Left cardiac atrium (tissue), 4 donors: ENCODE data around the gene COPS2. TPM values are rescaled to one million over a fixed set of nuclear protein-coding genes. Genes with fewer than 3 reads are reported as not detected.
"Not testable (repeated sequence)": the region's sequence is repeated elsewhere in the genome, so short reads cannot be mapped to it uniquely, and the experiment has no call there.

Experiments
- ATAC-seq, 2 donors: fragments of 200-7000 bp; cut with Tn5 transposase; one replicate each; pipeline ENCODE4 v1.9.1; 2020; ENCODE audit warnings: mild to moderate bottlenecking in 2 of 2, moderate library complexity in 2 of 2
- DNase-seq: peaks from one replicate; pipeline ENCODE4 v3.0.0-alpha.2; 2020
- intact Hi-C, 2 donors: fragments of 100-400 bp; cut with DNase I; formaldehyde crosslinking; loops; one replicate each; pipeline versions ENCODE4 v1.14.1 to v1.15.1; 2022 to 2023
- microRNA-seq, 2 donors: library from miRNA; unstranded; fragments of <30 nt; microRNA quantifications; one replicate each; pipeline ENCODE4 v1.2.0, GENCODE V29; 2020
- total RNA-seq, 2 donors: library from RNA; stranded (reverse); fragmentation: NEBNext Ultra II Directional; extraction: Animal tissue kit (Norgen Biotek cat#: 25700); gene quantifications; one replicate each; pipeline ENCODE4 v1.2.1, GENCODE V29; 2021
- donor health status: DM: no; HTN: yes; CAD: no.
- donor health status: DM: no; HTN: yes; CAD: no; lungs with severe emphysema.
- donor health status: DM: yes; HTN: yes; CAD: no.
- donor health status: Dilated cardiomyopathy.

The COPS2 gene
- total RNA-seq, 2 donors from 2014 or later: 60.3 to 70.9 TPM

DNA sequence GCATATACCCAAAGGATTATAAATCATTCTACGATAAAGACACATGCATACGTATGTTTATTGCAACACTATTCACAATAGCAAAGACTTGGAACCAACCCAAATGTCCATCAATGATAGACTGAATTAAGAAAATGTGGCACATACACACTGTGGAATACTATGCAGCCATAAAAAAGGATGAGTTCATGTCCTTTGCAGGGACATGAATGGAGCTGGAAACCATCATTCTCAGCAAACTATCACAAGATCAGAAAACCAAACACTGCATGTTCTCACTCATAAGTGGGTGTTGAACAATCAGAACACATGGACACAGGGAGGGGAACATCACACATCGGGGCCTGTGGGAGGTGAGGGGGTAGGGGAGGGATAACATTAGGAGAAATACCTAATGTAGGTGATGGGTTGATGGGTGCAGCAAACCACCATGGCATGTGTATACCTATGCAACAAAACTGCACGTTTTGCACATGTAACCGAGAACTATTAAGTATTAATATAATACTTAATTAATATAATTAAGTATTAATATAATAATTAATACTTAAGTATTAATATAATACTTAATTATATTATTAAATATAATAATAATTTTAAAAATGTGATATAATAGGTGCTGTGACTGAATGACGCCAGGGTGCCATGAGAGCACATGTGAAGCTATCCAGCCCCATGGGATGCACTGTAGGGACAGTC lies 80.7 kb downstream of the COPS2 start:
- DNase-seq, intact Hi-C loops, ATAC-seq: not testable (repeated sequence)

Small RNAs within 50 kb of the gene (microRNA-seq; reads per million reads assigned to microRNA genes)
- gene MIR4716: 0 reads per million in 2 donors

Other genes starting within 250 kb of the COPS2 start
- 1 to 10 TPM; 1.8 TPM for gene SHC4, start 191.7 kb downstream of the COPS2 start, total RNA-seq
- gene SECISBP2L, start 109.2 kb downstream of the COPS2 start, total RNA-seq: 10 to 100 TPM; 30.5 to 35.0 TPM
- 10 to 100 TPM; 30.1 to 32.1 TPM for gene GALK2, start 14.6 kb upstream of the COPS2 start, total RNA-seq